ENCODE measurements around the gene RSPRY1.

RSPRY1 gene

DNA sequence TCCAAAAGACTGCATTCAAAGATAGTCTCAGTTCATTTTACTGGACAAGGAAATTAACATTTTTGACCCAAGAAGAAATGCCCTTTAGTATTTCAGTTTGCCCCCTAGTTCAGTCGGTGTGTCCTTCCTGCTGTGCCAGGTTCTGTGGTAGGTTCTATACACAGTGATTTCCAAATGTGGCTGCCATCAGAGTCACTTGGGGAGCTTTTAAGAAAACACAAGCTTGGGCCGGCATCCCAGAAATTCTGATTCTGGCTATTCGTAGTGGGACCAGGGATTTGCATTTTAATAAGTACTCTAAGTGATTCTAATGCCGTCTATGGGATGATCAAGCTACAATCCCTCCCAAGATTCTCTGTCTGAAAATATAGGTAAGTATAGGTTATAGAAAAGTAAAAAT, 10.2 kb downstream of the RSPRY1 start:
- TF ChIP-seq TAF1 (IDR thresholded peaks at IDR 0.05; ENCODE audit: low read depth), result no peak
- no peak for TF ChIP-seq ZBTB7A (IDR thresholded peaks at IDR 0.05; ENCODE audit: low read depth)
- TF ChIP-seq CREB1 (IDR thresholded peaks at IDR 0.05; ENCODE audit: low read depth), result no peak
- TF ChIP-seq TEAD4 (IDR thresholded peaks at IDR 0.05), result no peak
- TF ChIP-seq EP300 (IDR thresholded peaks at IDR 0.05; ENCODE audit: borderline replicate concordance), result no peak
- no peak for TF ChIP-seq RAD21 (IDR thresholded peaks at IDR 0.05; ENCODE audit: low read depth)
- TF ChIP-seq YY1 (IDR thresholded peaks at IDR 0.05; ENCODE audit: low read depth), result no peak
- TF ChIP-seq, protein P1, sequence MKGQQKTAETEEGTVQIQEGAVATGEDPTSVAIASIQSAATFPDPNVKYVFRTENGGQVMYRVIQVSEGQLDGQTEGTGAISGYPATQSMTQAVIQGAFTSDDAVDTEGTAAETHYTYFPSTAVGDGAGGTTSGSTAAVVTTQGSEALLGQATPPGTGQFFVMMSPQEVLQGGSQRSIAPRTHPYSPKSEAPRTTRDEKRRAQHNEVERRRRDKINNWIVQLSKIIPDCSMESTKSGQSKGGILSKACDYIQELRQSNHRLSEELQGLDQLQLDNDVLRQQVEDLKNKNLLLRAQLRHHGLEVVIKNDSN (IDR thresholded peaks at IDR 0.05), result no peak
- TF ChIP-seq, protein P2, sequence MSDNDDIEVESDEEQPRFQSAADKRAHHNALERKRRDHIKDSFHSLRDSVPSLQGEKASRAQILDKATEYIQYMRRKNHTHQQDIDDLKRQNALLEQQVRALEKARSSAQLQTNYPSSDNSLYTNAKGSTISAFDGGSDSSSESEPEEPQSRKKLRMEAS (IDR thresholded peaks at IDR 0.05), result no peak
- no peak for TF ChIP-seq EGR1 (IDR thresholded peaks at IDR 0.05)
- no peak for TF ChIP-seq FOXM1 (IDR thresholded peaks at IDR 0.05; ENCODE audit: borderline replicate concordance, low read depth)

DNA sequence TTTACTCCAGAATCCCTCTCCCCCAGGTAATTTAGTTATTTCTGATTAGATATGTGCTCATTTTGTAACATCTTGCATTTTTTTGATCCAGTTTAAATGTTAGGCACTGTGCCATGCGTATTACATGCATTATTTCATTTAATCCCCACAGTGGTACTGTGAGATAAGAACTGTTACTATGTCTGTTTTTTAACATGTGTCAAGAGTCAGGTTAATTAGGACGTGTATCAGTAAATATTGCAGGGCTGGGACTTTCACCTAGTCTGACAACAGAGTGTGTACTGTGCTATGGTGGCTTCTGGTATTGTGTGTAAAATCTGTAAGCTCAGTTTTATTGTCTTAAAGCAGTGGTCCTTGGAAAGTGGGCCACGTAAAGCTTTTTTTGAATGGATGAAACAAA, 10.6 kb downstream of the RSPRY1 start:
- TF ChIP-seq FOXM1 (IDR thresholded peaks at IDR 0.05; ENCODE audit: borderline replicate concordance, low read depth), result no peak

DNA sequence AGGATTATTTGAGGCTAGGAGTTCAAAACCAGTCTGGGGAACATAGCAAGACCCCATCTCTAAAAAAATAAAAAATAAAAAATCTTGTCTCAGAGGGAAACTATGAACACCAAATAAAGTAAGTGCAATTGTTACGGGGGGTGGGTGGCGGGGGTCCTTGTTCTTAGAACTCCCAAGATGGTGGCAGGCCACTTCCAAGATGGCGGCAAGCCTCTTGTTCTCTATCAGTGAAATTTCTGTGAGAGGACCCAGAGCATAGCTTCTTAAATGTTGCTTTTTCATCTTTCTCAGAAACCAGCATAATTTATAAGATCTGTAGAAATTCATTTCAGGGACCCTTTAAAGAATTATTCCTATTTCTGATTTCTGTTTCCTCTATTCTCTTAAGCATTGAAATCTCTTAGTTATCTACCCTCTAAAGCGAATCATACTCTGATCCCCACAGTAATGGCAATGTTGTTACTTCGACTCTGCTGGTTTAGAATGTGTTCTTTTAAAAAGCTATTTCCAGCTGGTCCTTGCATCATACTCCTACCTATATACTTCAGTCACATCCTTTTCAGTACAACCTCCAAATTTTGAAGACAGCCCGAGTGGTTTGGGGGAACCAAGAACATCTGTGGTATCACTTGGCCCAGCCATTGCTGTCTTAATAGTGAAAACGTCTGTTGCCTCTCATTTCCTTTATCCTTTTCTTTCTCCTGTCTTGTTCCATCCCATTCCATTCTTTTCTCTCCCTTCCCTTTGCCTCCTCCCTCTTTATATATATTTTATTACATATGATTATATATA, 16.2 kb downstream of the RSPRY1 start:
- TF ChIP-seq YY1 (IDR thresholded peaks at IDR 0.05; ENCODE audit: low read depth) (no peak), CREB1 (IDR thresholded peaks at IDR 0.05; ENCODE audit: low read depth) (no peak), CEBPB (IDR thresholded peaks at IDR 0.05) (no peak), EP300 (IDR thresholded peaks at IDR 0.05; ENCODE audit: borderline replicate concordance) (no peak), FOXM1 (IDR thresholded peaks at IDR 0.05; ENCODE audit: borderline replicate concordance, low read depth) (no peak), TEAD4 (IDR thresholded peaks at IDR 0.05) (no peak), ZBTB7A (IDR thresholded peaks at IDR 0.05; ENCODE audit: low read depth) (no peak), EGR1 (IDR thresholded peaks at IDR 0.05) (no peak), TCF12 (IDR thresholded peaks at IDR 0.05; ENCODE audit: low read depth) (no peak), NFIC (IDR thresholded peaks at IDR 0.05) (no peak), RAD21 (IDR thresholded peaks at IDR 0.05; ENCODE audit: low read depth) (no peak), TAF1 (IDR thresholded peaks at IDR 0.05; ENCODE audit: low read depth) (no peak)
- TF ChIP-seq, protein P1 (IDR thresholded peaks at IDR 0.05), result no peak
- TF ChIP-seq, protein P3, sequence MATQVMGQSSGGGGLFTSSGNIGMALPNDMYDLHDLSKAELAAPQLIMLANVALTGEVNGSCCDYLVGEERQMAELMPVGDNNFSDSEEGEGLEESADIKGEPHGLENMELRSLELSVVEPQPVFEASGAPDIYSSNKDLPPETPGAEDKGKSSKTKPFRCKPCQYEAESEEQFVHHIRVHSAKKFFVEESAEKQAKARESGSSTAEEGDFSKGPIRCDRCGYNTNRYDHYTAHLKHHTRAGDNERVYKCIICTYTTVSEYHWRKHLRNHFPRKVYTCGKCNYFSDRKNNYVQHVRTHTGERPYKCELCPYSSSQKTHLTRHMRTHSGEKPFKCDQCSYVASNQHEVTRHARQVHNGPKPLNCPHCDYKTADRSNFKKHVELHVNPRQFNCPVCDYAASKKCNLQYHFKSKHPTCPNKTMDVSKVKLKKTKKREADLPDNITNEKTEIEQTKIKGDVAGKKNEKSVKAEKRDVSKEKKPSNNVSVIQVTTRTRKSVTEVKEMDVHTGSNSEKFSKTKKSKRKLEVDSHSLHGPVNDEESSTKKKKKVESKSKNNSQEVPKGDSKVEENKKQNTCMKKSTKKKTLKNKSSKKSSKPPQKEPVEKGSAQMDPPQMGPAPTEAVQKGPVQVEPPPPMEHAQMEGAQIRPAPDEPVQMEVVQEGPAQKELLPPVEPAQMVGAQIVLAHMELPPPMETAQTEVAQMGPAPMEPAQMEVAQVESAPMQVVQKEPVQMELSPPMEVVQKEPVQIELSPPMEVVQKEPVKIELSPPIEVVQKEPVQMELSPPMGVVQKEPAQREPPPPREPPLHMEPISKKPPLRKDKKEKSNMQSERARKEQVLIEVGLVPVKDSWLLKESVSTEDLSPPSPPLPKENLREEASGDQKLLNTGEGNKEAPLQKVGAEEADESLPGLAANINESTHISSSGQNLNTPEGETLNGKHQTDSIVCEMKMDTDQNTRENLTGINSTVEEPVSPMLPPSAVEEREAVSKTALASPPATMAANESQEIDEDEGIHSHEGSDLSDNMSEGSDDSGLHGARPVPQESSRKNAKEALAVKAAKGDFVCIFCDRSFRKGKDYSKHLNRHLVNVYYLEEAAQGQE (IDR thresholded peaks at IDR 0.05; ENCODE audit: low read depth), result no peak
- TF ChIP-seq, protein P2 (IDR thresholded peaks at IDR 0.05), result no peak

DNA sequence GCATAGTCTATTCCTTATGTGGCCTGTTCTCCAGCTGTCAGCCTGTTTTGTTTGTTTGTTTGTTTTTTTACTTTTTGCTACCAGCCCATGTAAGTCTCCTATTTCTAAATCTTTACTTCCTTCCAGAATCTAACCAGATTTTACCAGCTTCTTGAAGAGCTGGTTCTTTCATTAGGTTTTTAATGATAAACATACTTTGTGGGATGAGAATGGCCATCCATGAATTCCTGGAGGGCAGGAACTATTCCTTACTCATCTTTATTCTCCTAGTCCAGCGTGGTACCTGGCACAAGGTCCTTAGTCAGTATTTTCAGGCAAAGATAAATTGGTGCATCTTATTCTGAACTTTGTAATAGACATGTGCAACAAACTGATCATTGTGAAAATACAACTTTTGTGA, 17.3 kb downstream of the RSPRY1 start:
- no peak for TF ChIP-seq CREB1 (IDR thresholded peaks at IDR 0.05; ENCODE audit: low read depth)
- TF ChIP-seq NFIC (IDR thresholded peaks at IDR 0.05), result no peak
- TF ChIP-seq TCF12 (IDR thresholded peaks at IDR 0.05; ENCODE audit: low read depth), result no peak
- TF ChIP-seq FOXM1 (IDR thresholded peaks at IDR 0.05; ENCODE audit: borderline replicate concordance, low read depth), result no peak
- TF ChIP-seq, protein P3 (IDR thresholded peaks at IDR 0.05; ENCODE audit: low read depth), result no peak
- TF ChIP-seq RAD21 (IDR thresholded peaks at IDR 0.05; ENCODE audit: low read depth), result no peak
- no peak for TF ChIP-seq TEAD4 (IDR thresholded peaks at IDR 0.05)
- TF ChIP-seq EGR1 (IDR thresholded peaks at IDR 0.05), result no peak
- no peak for TF ChIP-seq YY1 (IDR thresholded peaks at IDR 0.05; ENCODE audit: low read depth)
- no peak for TF ChIP-seq TAF1 (IDR thresholded peaks at IDR 0.05; ENCODE audit: low read depth)
- TF ChIP-seq, protein P1 (IDR thresholded peaks at IDR 0.05), result no peak
- TF ChIP-seq, protein P2 (IDR thresholded peaks at IDR 0.05), result no peak
- no peak for TF ChIP-seq EP300 (IDR thresholded peaks at IDR 0.05; ENCODE audit: borderline replicate concordance)
- no peak for TF ChIP-seq ZBTB7A (IDR thresholded peaks at IDR 0.05; ENCODE audit: low read depth)
- TF ChIP-seq CEBPB (IDR thresholded peaks at IDR 0.05), result no peak

DNA sequence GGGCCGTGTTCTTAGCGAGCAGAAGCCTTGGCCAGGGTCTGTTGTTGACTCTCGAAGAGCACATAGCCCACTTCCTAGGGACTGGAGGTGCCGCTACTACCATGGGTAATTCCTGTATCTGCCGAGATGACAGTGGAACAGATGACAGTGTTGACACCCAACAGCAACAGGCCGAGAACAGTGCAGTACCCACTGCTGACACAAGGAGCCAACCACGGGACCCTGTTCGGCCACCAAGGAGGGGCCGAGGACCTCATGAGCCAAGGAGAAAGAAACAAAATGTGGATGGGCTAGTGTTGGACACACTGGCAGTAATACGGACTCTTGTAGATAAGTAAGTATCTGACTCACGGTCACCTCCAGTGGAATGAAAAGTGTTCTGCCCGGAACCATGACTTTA, 18.5 kb downstream of the RSPRY1 start:
- TF ChIP-seq NFIC (IDR thresholded peaks at IDR 0.05), result no peak
- no peak for TF ChIP-seq EP300 (IDR thresholded peaks at IDR 0.05; ENCODE audit: borderline replicate concordance)
- TF ChIP-seq TCF12 (IDR thresholded peaks at IDR 0.05; ENCODE audit: low read depth), result no peak
- no peak for TF ChIP-seq CEBPB (IDR thresholded peaks at IDR 0.05)
- TF ChIP-seq, protein P1 (IDR thresholded peaks at IDR 0.05), result no peak
- TF ChIP-seq CREB1 (IDR thresholded peaks at IDR 0.05; ENCODE audit: low read depth), result no peak
- TF ChIP-seq, protein P2 (IDR thresholded peaks at IDR 0.05), result no peak
- no peak for TF ChIP-seq TEAD4 (IDR thresholded peaks at IDR 0.05)
- TF ChIP-seq, protein P3 (IDR thresholded peaks at IDR 0.05; ENCODE audit: low read depth), result no peak
- no peak for TF ChIP-seq TAF1 (IDR thresholded peaks at IDR 0.05; ENCODE audit: low read depth)
- no peak for TF ChIP-seq ZBTB7A (IDR thresholded peaks at IDR 0.05; ENCODE audit: low read depth)
- TF ChIP-seq EGR1 (IDR thresholded peaks at IDR 0.05), result no peak
- TF ChIP-seq RAD21 (IDR thresholded peaks at IDR 0.05; ENCODE audit: low read depth), result no peak
- no peak for TF ChIP-seq FOXM1 (IDR thresholded peaks at IDR 0.05; ENCODE audit: borderline replicate concordance, low read depth)
